Neural progenitor cell (in vitro differentiated cells): ENCODE data around the gene OSGEPL1. TPM values are rescaled to one million over a fixed set of nuclear protein-coding genes. Genes with fewer than 3 reads are reported as not detected.

Experiments
- DNase-seq: peaks from one replicate; pipeline ENCODE4 v3.0.0-alpha.2; 2016; ENCODE audit warnings: low spot score
- H2AFZ ChIP-seq: fragments of 200-600 bp; sonication (generic); replicated peaks from 2 replicates; pipeline ENCODE4 v1.6.1; 2016; ENCODE audit warnings: antibody characterized with exemption
- H3F3A ChIP-seq: fragments of 200-600 bp; sonication (generic); 2 replicates; pipeline ENCODE4 v1.6.1; 2016; ENCODE audit warnings: antibody characterized with exemption, low read depth
- H3K27ac ChIP-seq: fragments of 200-600 bp; sonication (generic); 2 replicates; pipeline ENCODE4 v1.5.1; 2016; ENCODE audit warnings: mild to moderate bottlenecking
- H3K27me3 ChIP-seq: fragments of 200-600 bp; sonication (generic); 2 replicates; pipeline ENCODE4 v1.6.1; 2016; ENCODE audit warnings: mild to moderate bottlenecking, moderate library complexity
- H3K36me3 ChIP-seq: fragments of 200-600 bp; sonication (generic); 2 replicates; pipeline ENCODE4 v1.5.1; 2016
- H3K4me1 ChIP-seq: fragments of 200-600 bp; sonication (generic); 2 replicates; pipeline ENCODE4 v1.6.1; 2016; ENCODE audit warnings: mixed run types
- H3K4me2 ChIP-seq: fragments of 200-600 bp; sonication (generic); 2 replicates; pipeline ENCODE4 v1.6.1; 2016
- H3K4me3 ChIP-seq: fragments of 200-600 bp; sonication (generic); 2 replicates; pipeline ENCODE4 v1.5.1; 2016
- H3K79me2 ChIP-seq: fragments of 200-600 bp; sonication (generic); 2 replicates; pipeline ENCODE4 v1.6.1; 2016; ENCODE audit warnings: low read depth
- H3K9ac ChIP-seq: fragments of 200-600 bp; sonication (generic); 2 replicates; pipeline ENCODE4 v1.6.1; 2016
- H3K9me3 ChIP-seq: fragments of 200-600 bp; sonication (generic); 2 replicates; pipeline ENCODE4 v1.5.1; 2016; ENCODE audit warnings: low read depth
- H4K20me1 ChIP-seq: fragments of 200-600 bp; sonication (generic); 2 replicates; pipeline ENCODE4 v1.6.1; 2016; ENCODE audit warnings: low read depth
- H3K27ac Mint-ChIP-seq: 3 replicates; pipeline ENCODE4 v1.8.0; 2021; ENCODE audit warnings: mixed read lengths
- H3K27me3 Mint-ChIP-seq: 2 replicates; pipeline ENCODE4 v1.8.0; 2022; ENCODE audit warnings: low read depth, mild to moderate bottlenecking, inconsistent platforms, moderate library complexity, mixed read lengths; ENCODE audit not compliant: insufficient read depth
- H3K36me3 Mint-ChIP-seq: 3 replicates; pipeline ENCODE4 v1.8.0; 2021; ENCODE audit warnings: mixed read lengths
- H3K4me1 Mint-ChIP-seq: 3 replicates; pipeline ENCODE4 v1.8.0; 2021; ENCODE audit warnings: mixed read lengths
- H3K4me3 Mint-ChIP-seq: 3 replicates; pipeline ENCODE4 v1.8.0; 2021; ENCODE audit warnings: mild to moderate bottlenecking, moderate library complexity, mixed read lengths
- H3K9me3 Mint-ChIP-seq: 3 replicates; pipeline ENCODE4 v1.8.0; 2020; ENCODE audit warnings: mixed read lengths
- EZH2 ChIP-seq: fragments of 200-600 bp; sonication (generic); IDR thresholded peaks from 2 replicates; pipeline ENCODE4 v1.6.1; 2017; ENCODE audit warnings: antibody characterized with exemption, mild to moderate bottlenecking, moderate library complexity
- EZH2phosphoT487 ChIP-seq: fragments of 200-600 bp; sonication (generic); IDR thresholded peaks from 2 replicates; pipeline ENCODE4 v1.6.1; 2017; ENCODE audit warnings: antibody characterized with exemption
- total RNA-seq: library from RNA; depleted of rRNA; stranded (reverse); fragments of >200 nt; gene quantifications from 2 replicates; pipeline ENCODE4 v1.2.3, GENCODE V29; 2015; ENCODE audit warnings: low replicate concordance
- TF ChIP-seq, protein P1 (sequence below): fragments of 200-600 bp; sonication (generic); IDR thresholded peaks from 2 replicates; pipeline ENCODE4 v1.5.1; 2017; ENCODE audit warnings: antibody characterized with exemption, mild to moderate bottlenecking

The OSGEPL1 gene
- total RNA-seq, 1 donor from 2014 or later = 51.5 TPM

DNA sequence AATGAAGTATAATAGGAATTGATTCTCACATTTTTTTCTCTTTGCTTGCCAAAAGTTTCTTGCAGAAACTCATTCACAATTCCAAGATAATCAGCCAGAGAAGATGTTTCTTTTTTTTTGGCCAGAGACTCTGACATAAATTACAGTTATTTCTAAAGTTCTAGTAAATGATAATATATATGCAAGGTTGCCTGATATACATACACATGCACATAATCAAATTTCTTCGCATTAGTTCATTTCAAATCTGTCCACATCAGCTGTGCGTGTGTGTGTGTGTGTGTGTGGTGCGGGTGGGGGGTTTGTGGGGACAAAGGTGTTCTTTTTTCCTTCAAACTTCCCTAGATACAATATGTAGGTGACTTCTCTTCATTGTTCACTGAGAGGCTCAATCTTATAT, 33.2 kb downstream of the OSGEPL1 start:
- Mint-ChIP-seq H3K27me3 (no peaks in the 10 kb centered on the region), H3K36me3 (no peaks in the 10 kb centered on the region), H3K4me3 (no peak overlapping the region), H3K9me3 (no peaks in the 10 kb centered on the region), H3K4me1 (no peaks in the 10 kb centered on the region), H3K27ac (no peak overlapping the region)
- DNase-seq = no peak
- Histone ChIP-seq H4K20me1 (no peaks in the 10 kb centered on the region), H3K79me2 (no peaks in the 10 kb centered on the region), H3K4me1 (no peaks in the 10 kb centered on the region), H2AFZ (no peak overlapping the region), H3K9ac (no peak overlapping the region), H3K36me3 (no peaks in the 10 kb centered on the region), H3K9me3 (no peaks in the 10 kb centered on the region), H3F3A (no peaks in the 10 kb centered on the region), H3K4me3 (no peak overlapping the region), H3K4me2 (no peak overlapping the region), H3K27me3 (no peaks in the 10 kb centered on the region), H3K27ac (no peak overlapping the region)
- TF ChIP-seq, protein P1, sequence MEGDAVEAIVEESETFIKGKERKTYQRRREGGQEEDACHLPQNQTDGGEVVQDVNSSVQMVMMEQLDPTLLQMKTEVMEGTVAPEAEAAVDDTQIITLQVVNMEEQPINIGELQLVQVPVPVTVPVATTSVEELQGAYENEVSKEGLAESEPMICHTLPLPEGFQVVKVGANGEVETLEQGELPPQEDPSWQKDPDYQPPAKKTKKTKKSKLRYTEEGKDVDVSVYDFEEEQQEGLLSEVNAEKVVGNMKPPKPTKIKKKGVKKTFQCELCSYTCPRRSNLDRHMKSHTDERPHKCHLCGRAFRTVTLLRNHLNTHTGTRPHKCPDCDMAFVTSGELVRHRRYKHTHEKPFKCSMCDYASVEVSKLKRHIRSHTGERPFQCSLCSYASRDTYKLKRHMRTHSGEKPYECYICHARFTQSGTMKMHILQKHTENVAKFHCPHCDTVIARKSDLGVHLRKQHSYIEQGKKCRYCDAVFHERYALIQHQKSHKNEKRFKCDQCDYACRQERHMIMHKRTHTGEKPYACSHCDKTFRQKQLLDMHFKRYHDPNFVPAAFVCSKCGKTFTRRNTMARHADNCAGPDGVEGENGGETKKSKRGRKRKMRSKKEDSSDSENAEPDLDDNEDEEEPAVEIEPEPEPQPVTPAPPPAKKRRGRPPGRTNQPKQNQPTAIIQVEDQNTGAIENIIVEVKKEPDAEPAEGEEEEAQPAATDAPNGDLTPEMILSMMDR = no peak
- TF ChIP-seq EZH2 (no peak), EZH2phosphoT487 (no peak)

DNA sequence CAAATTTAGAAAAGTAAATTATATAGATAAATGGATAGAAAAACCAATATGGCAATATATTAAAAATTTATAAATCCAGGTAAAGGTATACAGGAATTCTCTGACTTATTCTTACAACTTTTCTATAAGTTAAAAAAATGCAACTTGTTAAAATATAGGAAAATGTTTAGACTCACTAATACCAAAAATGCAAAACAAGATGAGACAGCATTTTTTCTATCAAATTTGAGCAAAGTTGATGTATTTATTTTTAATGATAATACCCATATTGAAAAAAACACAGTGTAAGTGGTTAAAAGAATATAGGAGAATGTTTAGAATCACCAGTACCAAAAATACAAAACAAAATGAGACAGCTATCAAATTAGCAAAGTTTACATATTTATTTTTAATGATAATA, 35.7 kb downstream of the OSGEPL1 start:
- Mint-ChIP-seq H3K27ac (no peak overlapping the region), H3K4me1 (no peaks in the 10 kb centered on the region), H3K36me3 (no peaks in the 10 kb centered on the region), H3K4me3 (no peak overlapping the region), H3K27me3 (no peaks in the 10 kb centered on the region), H3K9me3 (no peaks in the 10 kb centered on the region)
- no peak overlapping the region for H3K4me3 ChIP-seq
- DNase-seq = no peak
- no peak overlapping the region for H3K9ac ChIP-seq
- H3F3A ChIP-seq = no peaks in the 10 kb centered on the region
- H3K4me2 ChIP-seq = no peak overlapping the region
- H3K27me3 ChIP-seq = no peaks in the 10 kb centered on the region
- H3K36me3 ChIP-seq = no peaks in the 10 kb centered on the region
- H3K9me3 ChIP-seq = no peaks in the 10 kb centered on the region
- no peak overlapping the region for H3K27ac ChIP-seq
- H3K4me1 ChIP-seq = no peaks in the 10 kb centered on the region
- no peak overlapping the region for H2AFZ ChIP-seq
- no peaks in the 10 kb centered on the region for H4K20me1 ChIP-seq
- no peaks in the 10 kb centered on the region for H3K79me2 ChIP-seq
- no peak for TF ChIP-seq EZH2
- no peak for TF ChIP-seq EZH2phosphoT487
- TF ChIP-seq, protein P1 = no peak

DNA sequence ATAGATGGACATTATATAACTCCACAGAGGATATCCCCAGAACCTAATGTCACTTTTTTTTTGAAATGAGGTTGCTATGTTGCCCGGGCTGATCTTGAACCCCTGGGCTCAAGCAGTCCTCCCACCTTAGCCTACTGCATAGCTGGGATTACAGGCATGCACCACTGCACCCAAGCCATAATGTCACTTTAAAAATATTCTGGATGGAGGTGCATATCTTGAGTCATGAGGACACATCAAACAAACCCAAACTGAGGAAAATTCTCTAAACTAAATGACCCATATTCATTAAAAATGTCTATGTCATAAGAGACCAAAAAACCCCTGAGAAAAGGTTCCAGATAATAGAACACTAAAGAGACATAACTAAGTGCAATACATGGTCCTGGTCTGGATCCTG, 36.3 kb downstream of the OSGEPL1 start:
- H3K27ac Mint-ChIP-seq = no peak overlapping the region
- H3K27me3 Mint-ChIP-seq = no peaks in the 10 kb centered on the region
- no peaks in the 10 kb centered on the region for H3K9me3 ChIP-seq

More for the DNA sequence above, 36.3 kb downstream of the OSGEPL1 start:
- H3K4me1 ChIP-seq = no peaks in the 10 kb centered on the region
- H3K36me3 ChIP-seq = no peaks in the 10 kb centered on the region
- H3K4me2 ChIP-seq = no peak overlapping the region
- Mint-ChIP-seq H3K4me1 (no peaks in the 10 kb centered on the region), H3K9me3 (no peaks in the 10 kb centered on the region), H3K36me3 (no peaks in the 10 kb centered on the region), H3K4me3 (no peak overlapping the region)
- H3K79me2 ChIP-seq = no peaks in the 10 kb centered on the region
- TF ChIP-seq EZH2phosphoT487 = no peak
- TF ChIP-seq EZH2 = no peak
- TF ChIP-seq, protein P1 = no peak
- no peaks in the 10 kb centered on the region for H3K27me3 ChIP-seq
- H3F3A ChIP-seq = no peaks in the 10 kb centered on the region
- H4K20me1 ChIP-seq = no peaks in the 10 kb centered on the region
- no peak overlapping the region for H2AFZ ChIP-seq
- no peak overlapping the region for H3K9ac ChIP-seq
- H3K27ac ChIP-seq = no peak overlapping the region
- DNase-seq = no peak
- H3K4me3 ChIP-seq = no peak overlapping the region
